ENCODE measurements around the gene PRTFDC1.
A peak's percentile ranks its signal among the peaks of the same experiment; 100 is the strongest.
"Not testable (repeated sequence)": the region's sequence is repeated elsewhere in the genome, so short reads cannot be mapped to it uniquely, and the experiment has no call there.

PRTFDC1 gene

GRCh38 chr10:24929056-24929544 lies 23.3 kb downstream of the PRTFDC1 start:
- no peak for DNase-seq

- DNase-seq = no peak
Observed at GRCh38 chr10:24928163-24928562, 24.2 kb downstream of the PRTFDC1 start.

GRCh38 chr10:24926557-24926956 lies 25.8 kb downstream of the PRTFDC1 start:
- DNase-seq = no peak

GRCh38 chr10:24925799-24926198 lies 26.6 kb downstream of the PRTFDC1 start:
- DNase-seq = no peak

- not testable (repeated sequence) for DNase-seq
Observed at GRCh38 chr10:24924483-24924882, 27.9 kb downstream of the PRTFDC1 start.

GRCh38 chr10:24922222-24922868 lies 30.1 kb downstream of the PRTFDC1 start:
- not testable (repeated sequence) for DNase-seq

- DNase-seq = peak; percentile 2
Observed at GRCh38 chr10:24920907-24921881, 31.2 kb downstream of the PRTFDC1 start.

- DNase-seq = not testable (repeated sequence)
Observed at GRCh38 chr10:24920192-24920591, 32.2 kb downstream of the PRTFDC1 start.

GRCh38 chr10:24919629-24920028 lies 32.8 kb downstream of the PRTFDC1 start:
- DNase-seq = not testable (repeated sequence)

- DNase-seq = no peak
Observed at GRCh38 chr10:24917979-24918378, 34.4 kb downstream of the PRTFDC1 start.

- no peak for DNase-seq
Observed at GRCh38 chr10:24917493-24917892, 34.9 kb downstream of the PRTFDC1 start.

- DNase-seq = no peak
Observed at GRCh38 chr10:24916365-24916764, 36.0 kb downstream of the PRTFDC1 start.

- no peak for DNase-seq
Observed at GRCh38 chr10:24915304-24915703, 37.1 kb downstream of the PRTFDC1 start.

GRCh38 chr10:24914148-24914547 lies 38.3 kb downstream of the PRTFDC1 start:
- no peak for DNase-seq

GRCh38 chr10:24912215-24912614 lies 40.2 kb downstream of the PRTFDC1 start:
- no peak for DNase-seq

- DNase-seq = no peak
Observed at GRCh38 chr10:24911029-24911428, 41.4 kb downstream of the PRTFDC1 start.

GRCh38 chr10:24910574-24910973 lies 41.8 kb downstream of the PRTFDC1 start:
- no peak for DNase-seq

GRCh38 chr10:24908793-24909423 lies 43.5 kb downstream of the PRTFDC1 start:
- no peak for DNase-seq

GRCh38 chr10:24907956-24908355 lies 44.5 kb downstream of the PRTFDC1 start:
- DNase-seq = no peak

- DNase-seq = no peak
Observed at GRCh38 chr10:24906372-24906771, 46.0 kb downstream of the PRTFDC1 start.

GRCh38 chr10:24904824-24905223 lies 47.6 kb downstream of the PRTFDC1 start:
- DNase-seq = no peak

- DNase-seq = no peak
Observed at GRCh38 chr10:24902400-24902728, 50.0 kb downstream of the PRTFDC1 start.

- no peak for DNase-seq
Observed at GRCh38 chr10:24901686-24902399, 50.6 kb downstream of the PRTFDC1 start.
